ENCODE data around the gene LMF2. TPM values are rescaled to one million over a fixed set of nuclear protein-coding genes. Genes with fewer than 3 reads are reported as not detected.

LMF2 gene
- polyA plus RNA-seq, 1 donor (not counting 4 experiments of a cell fraction or from before 2014, with no cell fraction given): 13.2 TPM

GRCh38 chr22:50485221-50486131 is 22.0 kb downstream of the LMF2 start:
- no peak overlapping the region for H3K4me2 ChIP-seq (ENCODE audit: control insufficient read depth, extremely low read depth, insufficient read depth, low read depth, low read length)
- H3K9me1 ChIP-seq (ENCODE audit: control insufficient read depth, extremely low read depth, insufficient read depth, low read length): no peaks in the 10 kb centered on the region
- H2AFZ ChIP-seq (ENCODE audit: control insufficient read depth, low read length): no peak overlapping the region
- H3K4me1 ChIP-seq (ENCODE audit: control insufficient read depth, extremely low read depth, insufficient read depth, low read length): no peaks in the 10 kb centered on the region
- H3K4me3 ChIP-seq (ENCODE audit: control insufficient read depth in 2 of 3, extremely low read depth in 1 of 3, insufficient read depth in 2 of 3, low read depth in 1 of 3, low read length in 3 of 3): no peak overlapping the region
- no peaks in the 10 kb centered on the region for H3K36me3 ChIP-seq (ENCODE audit: control insufficient read depth in 2 of 2, extremely low read depth in 1 of 2, insufficient read depth in 2 of 2, low read length in 2 of 2)
- FAIRE-seq (no peak), DNase-seq (ENCODE audit: low read depth, low spot score) (no peak)
- H4K20me1 ChIP-seq (ENCODE audit: control insufficient read depth, extremely low read depth, insufficient read depth, low read length): peaks cover 3% of the 10 kb centered on the region
- no peak overlapping the region for H3K27ac ChIP-seq (ENCODE audit: control insufficient read depth, insufficient read depth, low read length)
- dilution Hi-C loops (cut with MboI; ENCODE audit: extremely low pct_ligation_motif_present, low sequenced_read_pairs): no loop called here
- no peaks in the 10 kb centered on the region for H3K9me3 ChIP-seq (ENCODE audit: control insufficient read depth, low read depth, low read length)
- H3K79me2 ChIP-seq (ENCODE audit: control insufficient read depth, insufficient read depth, low read length): no peaks in the 10 kb centered on the region
- peaks cover 25% of the 10 kb centered on the region for H3K27me3 ChIP-seq (ENCODE audit: control insufficient read depth, extremely low read depth, insufficient read depth, low read length)
- TF ChIP-seq CTCF (optimal IDR thresholded peaks at IDR 0.05 in 1 of 3, IDR thresholded peaks at IDR 0.05 in 1 of 3, conservative IDR thresholded peaks at IDR 0.05 in 1 of 3; ENCODE audit: extremely low read depth in 1 of 3, insufficient read depth in 2 of 3, low read length in 3 of 3) (peak in 1 of 3 experiments; percentile 1), EZH2 (IDR thresholded peaks at IDR 0.05; ENCODE audit: low read length) (no peak)
- no peak overlapping the region for H3K9ac ChIP-seq (ENCODE audit: control insufficient read depth, extremely low read depth, insufficient read depth, low read length)

- FAIRE-seq (no peak), DNase-seq (ENCODE audit: low read depth, low spot score) (no peak)
- Histone ChIP-seq H3K4me3 (ENCODE audit: control insufficient read depth in 2 of 3, extremely low read depth in 1 of 3, insufficient read depth in 2 of 3, low read depth in 1 of 3, low read length in 3 of 3) (no peak overlapping the region), H4K20me1 (ENCODE audit: control insufficient read depth, extremely low read depth, insufficient read depth, low read length) (peaks cover 3% of the 10 kb centered on the region), H3K4me2 (ENCODE audit: control insufficient read depth, extremely low read depth, insufficient read depth, low read depth, low read length) (no peak overlapping the region), H2AFZ (ENCODE audit: control insufficient read depth, low read length) (no peak overlapping the region), H3K79me2 (ENCODE audit: control insufficient read depth, insufficient read depth, low read length) (no peaks in the 10 kb centered on the region), H3K27me3 (ENCODE audit: control insufficient read depth, extremely low read depth, insufficient read depth, low read length) (peaks cover 33% of the 10 kb centered on the region), H3K9me1 (ENCODE audit: control insufficient read depth, extremely low read depth, insufficient read depth, low read length) (no peaks in the 10 kb centered on the region), H3K4me1 (ENCODE audit: control insufficient read depth, extremely low read depth, insufficient read depth, low read length) (no peaks in the 10 kb centered on the region), H3K27ac (ENCODE audit: control insufficient read depth, insufficient read depth, low read length) (no peak overlapping the region), H3K9me3 (ENCODE audit: control insufficient read depth, low read depth, low read length) (no peaks in the 10 kb centered on the region), H3K36me3 (ENCODE audit: control insufficient read depth in 2 of 2, extremely low read depth in 1 of 2, insufficient read depth in 2 of 2, low read length in 2 of 2) (no peaks in the 10 kb centered on the region), H3K9ac (ENCODE audit: control insufficient read depth, extremely low read depth, insufficient read depth, low read length) (no peak overlapping the region)
- dilution Hi-C loops (cut with MboI; ENCODE audit: extremely low pct_ligation_motif_present, low sequenced_read_pairs): no loop called here
- TF ChIP-seq CTCF (optimal IDR thresholded peaks at IDR 0.05 in 1 of 3, IDR thresholded peaks at IDR 0.05 in 1 of 3, conservative IDR thresholded peaks at IDR 0.05 in 1 of 3; ENCODE audit: extremely low read depth in 1 of 3, insufficient read depth in 2 of 3, low read length in 3 of 3) (no peak), EZH2 (IDR thresholded peaks at IDR 0.05; ENCODE audit: low read length) (no peak)
Measured at GRCh38 chr22:50483977-50484853, 23.3 kb downstream of the LMF2 start.

Measured in keratinocyte (primary cell).